Testis (tissue), 3 donors: ENCODE measurements around the gene CACNA1D. TPM values are rescaled to one million over a fixed set of nuclear protein-coding genes. Genes with fewer than 3 reads are reported as not detected.

ENCODE experiments used
- DNase-seq: peaks from one replicate; pipeline ENCODE4 v3.0.0-alpha.2; 2019
- H3K27ac ChIP-seq, 2 donors: fragments of 200-600 bp; sonication (generic); one replicate each; pipeline ENCODE4 v1.5.1; 2019
- H3K27me3 ChIP-seq: fragments of 200-600 bp; sonication (generic); one replicate; pipeline ENCODE4 v1.5.1; 2019
- H3K36me3 ChIP-seq: fragments of 200-600 bp; sonication (generic); one replicate; pipeline ENCODE4 v1.5.1; 2017; ENCODE audit warnings: low read depth; ENCODE audit errors: missing control alignments
- H3K4me1 ChIP-seq: fragments of 200-600 bp; sonication (generic); one replicate; pipeline ENCODE4 v1.5.1; 2019
- H3K4me3 ChIP-seq, 2 donors: fragments of 200-600 bp; sonication (generic); one replicate each; pipeline ENCODE4 v1.5.1; 2017 to 2019
- H3K9me3 ChIP-seq: fragments of 200-600 bp; sonication (generic); one replicate; pipeline ENCODE4 v1.5.1; 2017
- CTCF ChIP-seq, 3 experiments: fragments of 450-650 bp in 2 of 3; fragments of 200-600 bp in 1 of 3; sonication (generic) in 1 of 3; IDR thresholded peaks; one replicate each; pipeline ENCODE4 v1.5.1; 2016 to 2019; ENCODE audit warnings: antibody characterized with exemption in 3 of 3, mild to moderate bottlenecking in 2 of 3, moderate library complexity in 1 of 3
- POLR2A ChIP-seq: fragments of 450-650 bp; IDR thresholded peaks from one replicate; pipeline ENCODE4 v1.6.1; 2017; ENCODE audit warnings: antibody characterized with exemption, mild to moderate bottlenecking, moderate library complexity
- WGBS, 2 donors: methylation state at CpG; one replicate each; pipeline ENCODE4 v1.1.5; 2018; 5-methylcytosine and 5-hydroxymethylcytosine counted together
- intact Hi-C: fragments of 100-400 bp; cut with DNase I; formaldehyde crosslinking; loops from one replicate; pipeline ENCODE4 v1.15.1; 2023; ENCODE audit warnings: low total_unique reads
- polyA plus RNA-seq: library from polyadenylated mRNA; stranded (reverse); fragments of 350-450 nt; fragmentation: Illumina TruSeq; extraction: RNeasy Lipid Tissue Mini Kit (QIAGEN cat#74804); gene quantifications from one replicate; pipeline ENCODE4 v1.2.3, GENCODE V29; 2014; ENCODE audit warnings: low read depth, low replicate concordance; ENCODE audit not compliant: insufficient read depth
- total RNA-seq, 2 donors: library from RNA; depleted of rRNA; stranded (reverse); fragments of >200 nt; gene quantifications; one replicate each; pipeline ENCODE4 v1.2.3, GENCODE V29; 2016

CACNA1D gene
- total and polyA plus RNA-seq, 3 donors from 2014 or later, result 8.0 to 39.0 (median 37.6) TPM

- intact Hi-C loops, result no loop called here
- no peak for TF ChIP-seq POLR2A
- Histone ChIP-seq H3K36me3 (no peaks in the 10 kb centered on the region), H3K9me3 (no peaks in the 10 kb centered on the region), H3K4me1 (no peaks in the 10 kb centered on the region), H3K4me3 (no peak overlapping the region), H3K27ac (no peak overlapping the region), H3K27me3 (no peaks in the 10 kb centered on the region)
- DNase-seq, result no peak
- 96 to 97% methylated on average over 4 to 6 of the region's 6 CpGs for WGBS, 2 donors
Observed at GRCh38 chr3:53830944-53831343, 336.5 kb downstream of the CACNA1D start.

GRCh38 chr3:53833053-53833645 lies 338.7 kb downstream of the CACNA1D start:
- DNase-seq, result no peak
- no peaks in the 10 kb centered on the region for H3K9me3 ChIP-seq
- H3K36me3 ChIP-seq, result no peaks in the 10 kb centered on the region
- H3K27me3 ChIP-seq, result no peaks in the 10 kb centered on the region
- no peak overlapping the region for H3K27ac ChIP-seq
- no peak for TF ChIP-seq POLR2A
- TF ChIP-seq CTCF (IDR thresholded peaks at IDR 0.05), result no peak
- H3K4me3 ChIP-seq, result no peak overlapping the region
- intact Hi-C loops, result no loop called here
- H3K4me1 ChIP-seq, result no peaks in the 10 kb centered on the region
- 90 to 92% methylated on average over 9 of the region's 9 CpGs for WGBS, 2 donors

GRCh38 chr3:53833700-53834099 lies 339.3 kb downstream of the CACNA1D start:
- Histone ChIP-seq H3K4me3 (no peak overlapping the region), H3K27me3 (no peaks in the 10 kb centered on the region), H3K9me3 (no peaks in the 10 kb centered on the region), H3K36me3 (no peaks in the 10 kb centered on the region), H3K4me1 (no peaks in the 10 kb centered on the region), H3K27ac (no peak overlapping the region)
- 88 to 95% methylated on average over 3 to 5 of the region's 5 CpGs for WGBS, 2 donors
- intact Hi-C loops, result no loop called here
- TF ChIP-seq CTCF (IDR thresholded peaks at IDR 0.05), result no peak
- no peak for TF ChIP-seq POLR2A
- no peak for DNase-seq

GRCh38 chr3:53834429-53835095 lies 340.2 kb downstream of the CACNA1D start:
- H3K27me3 ChIP-seq, result no peaks in the 10 kb centered on the region
- WGBS, 2 donors, result 85 to 92% methylated on average over 6 of the region's 6 CpGs
- no peaks in the 10 kb centered on the region for H3K9me3 ChIP-seq
- H3K4me1 ChIP-seq, result no peaks in the 10 kb centered on the region
- no peak overlapping the region for H3K4me3 ChIP-seq
- no peak overlapping the region for H3K27ac ChIP-seq
- DNase-seq, result no peak
- TF ChIP-seq POLR2A, result no peak
- TF ChIP-seq CTCF (IDR thresholded peaks at IDR 0.05), result no peak
- no peaks in the 10 kb centered on the region for H3K36me3 ChIP-seq
- intact Hi-C loops, result no loop called here

GRCh38 chr3:53835257-53835656 lies 340.8 kb downstream of the CACNA1D start:
- no peaks in the 10 kb centered on the region for H3K27me3 ChIP-seq
- intact Hi-C loops, result no loop called here
- WGBS, 2 donors, result 65 to 88% methylated on average over 1 of the region's 1 CpG
- no peaks in the 10 kb centered on the region for H3K9me3 ChIP-seq
- no peaks in the 10 kb centered on the region for H3K4me1 ChIP-seq
- H3K27ac ChIP-seq, result no peak overlapping the region
- DNase-seq, result no peak
- no peak overlapping the region for H3K4me3 ChIP-seq
- no peak for TF ChIP-seq POLR2A
- no peak for TF ChIP-seq CTCF (IDR thresholded peaks at IDR 0.05)
- no peaks in the 10 kb centered on the region for H3K36me3 ChIP-seq
